Uterus (tissue), 2 donors: ENCODE data around the gene TNFRSF25.

Experiments used
- POLR2A ChIP-seq, 2 donors: fragments of 450-650 bp; IDR thresholded peaks; one replicate each; pipeline ENCODE4 v1.6.1; 2016; ENCODE audit warnings: antibody characterized with exemption in 2 of 2, mild to moderate bottlenecking in 1 of 2, moderate library complexity in 1 of 2
- TF ChIP-seq, protein P1 (sequence below), 4 experiments: fragments of 200-600 bp in 2 of 4; fragments of 450-650 bp in 2 of 4; sonication (generic) in 2 of 4; IDR thresholded peaks; one replicate each; pipeline ENCODE4 v1.5.1; 2016 to 2019; ENCODE audit warnings: antibody characterized with exemption in 4 of 4, mild to moderate bottlenecking in 2 of 4, moderate library complexity in 1 of 4

DNA sequence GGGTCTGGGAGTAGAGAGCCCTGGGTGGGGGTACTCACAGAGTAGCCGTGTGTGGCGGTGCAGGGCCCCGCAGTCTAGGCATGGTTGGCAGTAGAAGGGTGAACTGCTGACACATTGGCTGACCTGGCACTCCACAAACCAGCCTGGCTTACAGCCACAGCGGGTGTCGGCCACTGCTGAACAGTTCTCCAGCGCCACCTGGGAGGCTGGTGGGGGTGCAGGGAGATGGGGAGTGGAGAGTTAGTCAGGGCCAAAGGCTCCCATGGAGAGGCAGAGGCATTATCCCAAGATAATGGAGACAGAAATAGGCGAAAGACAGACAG, 1.5 kb downstream of the TNFRSF25 start:
- TF ChIP-seq, protein P1, sequence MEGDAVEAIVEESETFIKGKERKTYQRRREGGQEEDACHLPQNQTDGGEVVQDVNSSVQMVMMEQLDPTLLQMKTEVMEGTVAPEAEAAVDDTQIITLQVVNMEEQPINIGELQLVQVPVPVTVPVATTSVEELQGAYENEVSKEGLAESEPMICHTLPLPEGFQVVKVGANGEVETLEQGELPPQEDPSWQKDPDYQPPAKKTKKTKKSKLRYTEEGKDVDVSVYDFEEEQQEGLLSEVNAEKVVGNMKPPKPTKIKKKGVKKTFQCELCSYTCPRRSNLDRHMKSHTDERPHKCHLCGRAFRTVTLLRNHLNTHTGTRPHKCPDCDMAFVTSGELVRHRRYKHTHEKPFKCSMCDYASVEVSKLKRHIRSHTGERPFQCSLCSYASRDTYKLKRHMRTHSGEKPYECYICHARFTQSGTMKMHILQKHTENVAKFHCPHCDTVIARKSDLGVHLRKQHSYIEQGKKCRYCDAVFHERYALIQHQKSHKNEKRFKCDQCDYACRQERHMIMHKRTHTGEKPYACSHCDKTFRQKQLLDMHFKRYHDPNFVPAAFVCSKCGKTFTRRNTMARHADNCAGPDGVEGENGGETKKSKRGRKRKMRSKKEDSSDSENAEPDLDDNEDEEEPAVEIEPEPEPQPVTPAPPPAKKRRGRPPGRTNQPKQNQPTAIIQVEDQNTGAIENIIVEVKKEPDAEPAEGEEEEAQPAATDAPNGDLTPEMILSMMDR (IDR thresholded peaks at IDR 0.05) = no peak
- no peak for TF ChIP-seq POLR2A (IDR thresholded peaks at IDR 0.05)
